Heart left ventricle (tissue), 13 donors: ENCODE results near the gene DNAJA3.

Experiments used
- POLR2A ChIP-seq, 2 donors: fragments of 450-650 bp; IDR thresholded peaks; one replicate each; pipeline ENCODE4 v1.6.1; 2017; ENCODE audit warnings: antibody characterized with exemption in 2 of 2, mild to moderate bottlenecking in 2 of 2, moderate library complexity in 2 of 2
- TF ChIP-seq, protein P1 (sequence below), 12 donors: fragments of 200-600 bp; sonication (generic) in 4 of 12; IDR thresholded peaks; one replicate each; pipeline versions ENCODE4 v1.5.0 to v1.8.0; 2018 to 2022; ENCODE audit warnings: antibody characterized with exemption in 12 of 12, mild to moderate bottlenecking in 5 of 12
- donor health status: ischemic (EF 13 %, LVEDD 7.1; RV severe dilation, severe dysfunction).
- donor health status: DM: no; HTN: yes; CAD: no.
- donor health status: DM: no; HTN: no; CAD: no.
- donor health status: ischemic (EF 25% LVEDD 6.9; RV normal size, moderate dysfunction).
- donor health status: ischemic (EF 25% LVEDD 5.7; RV mildly dilated, moderate dysfunction).
- donor health status: ischemic (EF 35%, LVEDD 5.7; RV mildly dilated, moderate dysfunction).
- donor health status: nonischemic (EF 11% LVEDD 7.7; RV severe dilation, severe dysfunction).
- donor health status: DM: yes; HTN: yes; CAD: no.
- donor health status: PGD.
- donor health status: ischemic (EF 29% LVEDD 5.4; RV normal size, mild dysfunction).
- donor health status: nonischemic (EF 23%, LVEDD 6.1; RV moderate dilation, normal function).

DNA sequence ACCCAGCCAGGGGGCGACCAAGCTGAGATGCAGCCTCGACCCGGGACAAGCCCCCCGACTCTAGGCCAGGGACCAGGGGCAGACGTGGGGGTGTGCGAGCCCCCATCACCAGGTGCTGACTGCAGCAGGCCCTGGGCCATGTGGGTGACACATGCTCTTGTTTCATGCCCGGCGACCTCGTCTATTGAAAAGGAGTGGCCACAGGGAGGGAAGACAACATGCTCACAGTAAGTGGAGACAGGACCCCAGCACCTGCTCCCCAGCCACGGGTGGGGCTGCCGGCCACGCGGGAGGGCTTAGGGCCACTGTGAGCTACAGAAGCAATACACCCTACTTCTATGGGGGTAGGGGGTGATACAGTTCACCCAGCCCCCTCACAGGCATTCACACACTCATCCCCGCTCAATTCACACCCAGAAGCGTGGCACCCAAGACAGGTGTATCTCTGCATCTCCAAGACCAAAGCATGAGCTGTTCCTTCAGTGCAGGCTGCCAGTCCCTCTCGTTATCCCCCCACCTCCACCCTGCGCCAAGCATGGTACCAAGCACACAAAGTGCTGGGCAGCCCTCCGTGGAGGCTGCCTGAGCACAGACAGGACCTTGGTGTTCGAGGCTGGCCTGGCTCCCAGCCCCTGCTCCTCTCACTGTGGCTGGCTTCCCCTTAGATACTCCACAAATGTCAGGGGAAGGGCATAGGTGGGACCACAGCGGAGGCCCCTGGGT lies 40.4 kb upstream of the DNAJA3 start:
- TF ChIP-seq, protein P1, sequence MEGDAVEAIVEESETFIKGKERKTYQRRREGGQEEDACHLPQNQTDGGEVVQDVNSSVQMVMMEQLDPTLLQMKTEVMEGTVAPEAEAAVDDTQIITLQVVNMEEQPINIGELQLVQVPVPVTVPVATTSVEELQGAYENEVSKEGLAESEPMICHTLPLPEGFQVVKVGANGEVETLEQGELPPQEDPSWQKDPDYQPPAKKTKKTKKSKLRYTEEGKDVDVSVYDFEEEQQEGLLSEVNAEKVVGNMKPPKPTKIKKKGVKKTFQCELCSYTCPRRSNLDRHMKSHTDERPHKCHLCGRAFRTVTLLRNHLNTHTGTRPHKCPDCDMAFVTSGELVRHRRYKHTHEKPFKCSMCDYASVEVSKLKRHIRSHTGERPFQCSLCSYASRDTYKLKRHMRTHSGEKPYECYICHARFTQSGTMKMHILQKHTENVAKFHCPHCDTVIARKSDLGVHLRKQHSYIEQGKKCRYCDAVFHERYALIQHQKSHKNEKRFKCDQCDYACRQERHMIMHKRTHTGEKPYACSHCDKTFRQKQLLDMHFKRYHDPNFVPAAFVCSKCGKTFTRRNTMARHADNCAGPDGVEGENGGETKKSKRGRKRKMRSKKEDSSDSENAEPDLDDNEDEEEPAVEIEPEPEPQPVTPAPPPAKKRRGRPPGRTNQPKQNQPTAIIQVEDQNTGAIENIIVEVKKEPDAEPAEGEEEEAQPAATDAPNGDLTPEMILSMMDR (IDR thresholded peaks at IDR 0.05), result no peak
- TF ChIP-seq POLR2A (IDR thresholded peaks at IDR 0.05), result no peak
